OCI-LY1 (cell line): ENCODE data around the gene PGBD5.

Experiments used
- H2AFZ ChIP-seq: fragments of 200-600 bp; sonication (generic), shearing (Covaris generic); 2 replicates; pipeline ENCODE4 v1.6.0; 2014; ENCODE audit warnings: antibody characterized with exemption, mild to moderate bottlenecking, low read length
- H3F3A ChIP-seq: fragments of 200-600 bp; sonication (generic), shearing (Covaris generic); 2 replicates; pipeline ENCODE4 v1.6.0; 2014; ENCODE audit warnings: mild to moderate bottlenecking, antibody characterized with exemption, low read length, moderate library complexity; ENCODE audit not compliant: insufficient read depth
- H3K27ac ChIP-seq: fragments of 200-600 bp; sonication (generic); 2 replicates; pipeline ENCODE4 v1.5.1; 2014; ENCODE audit warnings: low read length, mixed run types, mild to moderate bottlenecking, low read depth; ENCODE audit not compliant: poor library complexity, severe bottlenecking
- H3K27me3 ChIP-seq: fragments of 200-600 bp; sonication (generic); 2 replicates; pipeline ENCODE4 v1.6.0; 2014; ENCODE audit warnings: antibody characterized with exemption, mild to moderate bottlenecking, low read length, moderate library complexity; ENCODE audit not compliant: insufficient read depth
- H3K36me3 ChIP-seq: fragments of 200-600 bp; sonication (generic); 2 replicates; pipeline ENCODE4 v1.6.1; 2014; ENCODE audit warnings: mild to moderate bottlenecking, antibody characterized with exemption, low read length, moderate library complexity, mixed read lengths; ENCODE audit not compliant: insufficient read depth
- H3K4me1 ChIP-seq: fragments of 200-600 bp; sonication (generic); 2 replicates; pipeline ENCODE4 v1.5.1; 2014; ENCODE audit warnings: mild to moderate bottlenecking, low read length, moderate library complexity; ENCODE audit not compliant: insufficient read depth, severe bottlenecking
- H3K4me2 ChIP-seq: fragments of 200-600 bp; sonication (generic), shearing (Covaris generic); 2 replicates; pipeline ENCODE4 v1.6.1; 2014; ENCODE audit warnings: low read length
- H3K4me3 ChIP-seq: fragments of 200-600 bp; sonication (generic); 2 replicates; pipeline ENCODE4 v1.5.1; 2014; ENCODE audit warnings: low read length, low read depth, mild to moderate bottlenecking, mixed read lengths; ENCODE audit not compliant: poor library complexity, severe bottlenecking
- H3K79me2 ChIP-seq: fragments of 200-600 bp; shearing (Covaris generic); 2 replicates; pipeline ENCODE4 v1.6.1; 2016; ENCODE audit warnings: mixed run types, low read length, mixed read lengths; ENCODE audit not compliant: insufficient read depth
- H3K9ac ChIP-seq: fragments of 200-600 bp; sonication (generic), shearing (Covaris generic); 2 replicates; pipeline ENCODE4 v1.6.1; 2014; ENCODE audit warnings: mild to moderate bottlenecking, low read length, mixed read lengths
- H3K9me2 ChIP-seq: fragments of 200-600 bp; sonication (generic), shearing (Covaris generic); 2 replicates; pipeline ENCODE4 v1.6.1; 2014; ENCODE audit warnings: low read depth, mild to moderate bottlenecking, low read length, mixed read lengths
- H3K9me3 ChIP-seq: fragments of 200-600 bp; shearing (Covaris generic); 2 replicates; pipeline ENCODE4 v1.6.1; 2014; ENCODE audit warnings: low read length, mixed read lengths
- H4K20me1 ChIP-seq: fragments of 200-600 bp; sonication (generic), shearing (Covaris generic); 2 replicates; pipeline ENCODE4 v1.6.0; 2016; ENCODE audit warnings: mild to moderate bottlenecking, low read length; ENCODE audit not compliant: insufficient read depth
- CTCF ChIP-seq: fragments of 200-600 bp; sonication (generic), shearing (Covaris generic); IDR thresholded peaks from 2 replicates; pipeline ENCODE4 v1.5.1; 2017; ENCODE audit warnings: mild to moderate bottlenecking, antibody characterized with exemption, low read length, moderate library complexity, mixed read lengths
- EZH2 ChIP-seq: fragments of 200-600 bp; sonication (generic), shearing (Covaris generic); IDR thresholded peaks from 2 replicates; pipeline ENCODE4 v1.8.0; 2017; ENCODE audit warnings: borderline replicate concordance, mixed run types, mild to moderate bottlenecking, antibody characterized with exemption, low read length, moderate library complexity, mixed read lengths

PGBD5 gene

DNA sequence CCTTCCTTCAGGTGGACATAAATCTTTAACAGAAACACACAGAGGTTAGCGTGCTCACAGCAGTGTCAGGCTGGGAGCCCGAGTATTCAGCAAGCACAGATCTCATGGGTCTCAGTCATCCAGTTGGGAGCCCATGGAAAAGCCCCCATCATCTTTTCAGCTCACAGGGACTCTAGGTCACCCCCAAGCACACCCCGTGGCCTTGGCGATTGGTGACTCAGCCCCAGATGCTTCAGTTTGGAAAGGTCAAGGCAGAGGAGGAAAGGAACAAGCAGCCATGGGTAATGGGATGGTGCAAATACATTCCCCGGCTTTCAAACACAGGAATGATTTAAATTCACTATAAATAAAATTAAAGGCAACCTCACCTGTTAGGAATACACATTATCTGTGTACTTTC, 88.9 kb downstream of the PGBD5 start:
- Histone ChIP-seq H3K79me2 (no peaks in the 10 kb centered on the region), H3K4me2 (no peak overlapping the region), H4K20me1 (no peaks in the 10 kb centered on the region), H3F3A (no peaks in the 10 kb centered on the region), H2AFZ (no peak overlapping the region), H3K27me3 (no peaks in the 10 kb centered on the region), H3K4me1 (no peaks in the 10 kb centered on the region), H3K9me3 (no peaks in the 10 kb centered on the region), H3K27ac (no peak overlapping the region), H3K36me3 (no peaks in the 10 kb centered on the region), H3K4me3 (no peak overlapping the region), H3K9me2 (no peaks in the 10 kb centered on the region), H3K9ac (no peak overlapping the region)
- TF ChIP-seq EZH2 (no peak), CTCF (no peak)

GRCh38 chr1:230335861-230336522, 90.1 kb downstream of the PGBD5 start:
- H3K9me3 ChIP-seq: no peaks in the 10 kb centered on the region
- no peaks in the 10 kb centered on the region for H3F3A ChIP-seq
- H3K36me3 ChIP-seq: no peaks in the 10 kb centered on the region
- no peak overlapping the region for H3K27ac ChIP-seq
- no peak for TF ChIP-seq EZH2
- TF ChIP-seq CTCF: no peak
- no peaks in the 10 kb centered on the region for H3K9me2 ChIP-seq
- no peak overlapping the region for H3K4me2 ChIP-seq
- no peaks in the 10 kb centered on the region for H3K79me2 ChIP-seq
- H3K9ac ChIP-seq: no peak overlapping the region
- no peak overlapping the region for H2AFZ ChIP-seq
- H3K4me3 ChIP-seq: no peak overlapping the region
- H3K27me3 ChIP-seq: no peaks in the 10 kb centered on the region
- H3K4me1 ChIP-seq: no peaks in the 10 kb centered on the region
- H4K20me1 ChIP-seq: no peaks in the 10 kb centered on the region

DNA sequence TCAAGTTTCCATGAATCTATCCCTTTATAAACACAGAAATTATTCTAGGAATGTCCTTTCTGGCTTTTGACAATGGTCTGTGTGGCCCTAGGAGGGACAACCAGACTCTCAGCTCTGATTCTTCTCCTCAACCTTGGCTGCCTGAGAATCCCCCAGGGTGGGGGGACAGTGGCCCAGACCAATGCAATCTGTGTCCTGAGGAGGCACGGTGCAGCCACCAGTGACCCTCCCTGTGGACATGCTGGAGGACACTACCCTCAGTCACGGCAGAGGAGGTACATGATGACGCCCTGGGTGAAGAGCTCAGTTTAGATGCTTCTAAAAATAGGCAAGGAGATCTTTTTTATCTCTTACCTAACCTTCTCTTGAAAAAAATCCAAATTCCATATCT, 91.7 kb downstream of the PGBD5 start:
- Histone ChIP-seq H3F3A (no peaks in the 10 kb centered on the region), H3K4me1 (no peaks in the 10 kb centered on the region), H3K79me2 (no peaks in the 10 kb centered on the region), H3K4me2 (no peak overlapping the region), H4K20me1 (no peaks in the 10 kb centered on the region), H3K36me3 (no peaks in the 10 kb centered on the region), H3K4me3 (no peak overlapping the region), H3K9ac (no peak overlapping the region), H2AFZ (no peak overlapping the region), H3K9me3 (no peaks in the 10 kb centered on the region), H3K27ac (no peak overlapping the region), H3K27me3 (no peaks in the 10 kb centered on the region), H3K9me2 (no peaks in the 10 kb centered on the region)
- TF ChIP-seq EZH2 (no peak), CTCF (no peak)
